ENCODE measurements around the gene ERMP1.

- TF ChIP-seq CTCF (conservative IDR thresholded peaks at IDR 0.05; ENCODE audit: low read depth, low read length) (no peak), EZH2phosphoT487 (IDR thresholded peaks at IDR 0.05; ENCODE audit: borderline replicate concordance, low read length) (no peak), EZH2 (IDR thresholded peaks at IDR 0.05; ENCODE audit: low read length, unreplicated experiment) (no peak)
Measured at GRCh38 chr9:5819174-5819573, 13.7 kb downstream of the ERMP1 start.

All from PC-3 (cell line).